MCF 10A (cell line): Measurements from ENCODE around the gene VWA5B1. TPM values are rescaled to one million over a fixed set of nuclear protein-coding genes. Genes with fewer than 3 reads are reported as not detected.

Experiments used
- BruUV-seq: library from RNA; stranded (reverse); fragments of 400-500 nt; replicated peaks from 2 replicates; lab custom pipeline; 2021; lab: Mats Ljungman, UMichigan
- CTCF ChIA-PET: fragments of 300-600 bp; sonication (Branson Sonifier 250); formaldehyde crosslinking; extraction: SDS; loops from one replicate; lab custom pipeline; 2021; ENCODE audit warnings: antibody characterized with exemption, inconsistent platforms; lab: Yijun Ruan, JAX
- POLR2A ChIA-PET: fragments of 300-600, 350-650 bp; sonication (Branson Sonifier 250); formaldehyde crosslinking; extraction: SDS; loops from one replicate; lab custom pipeline; 2020; ENCODE audit warnings: antibody characterized with exemption, inconsistent platforms; lab: Yijun Ruan, JAX
- DNase-seq: peaks from one replicate; pipeline ENCODE4 v3.0.0-alpha.2; 2018; ENCODE audit not compliant: unreplicated experiment
- H3K27ac Mint-ChIP-seq: one replicate; pipeline ENCODE4 v1.8.0; 2022; ENCODE audit warnings: mild to moderate bottlenecking, low read depth, mixed read lengths; ENCODE audit not compliant: unreplicated experiment
- H3K27me3 Mint-ChIP-seq: one replicate; pipeline ENCODE4 v1.8.0; 2022; ENCODE audit warnings: mixed read lengths; ENCODE audit not compliant: insufficient read depth, unreplicated experiment
- H3K36me3 Mint-ChIP-seq: one replicate; pipeline ENCODE4 v1.8.0; 2022; ENCODE audit warnings: mild to moderate bottlenecking, moderate library complexity, mixed read lengths; ENCODE audit not compliant: insufficient read depth, unreplicated experiment
- H3K4me1 Mint-ChIP-seq: one replicate; pipeline ENCODE4 v1.8.0; 2022; ENCODE audit warnings: mixed read lengths; ENCODE audit not compliant: insufficient read depth, unreplicated experiment
- H3K4me3 Mint-ChIP-seq: one replicate; pipeline ENCODE4 v1.8.0; 2022; ENCODE audit warnings: mild to moderate bottlenecking, moderate library complexity, mixed read lengths; ENCODE audit not compliant: unreplicated experiment
- H3K9me3 Mint-ChIP-seq: one replicate; pipeline ENCODE4 v1.8.0; 2022; ENCODE audit warnings: mixed read lengths; ENCODE audit not compliant: unreplicated experiment
- intact Hi-C: fragments of 100-400 bp; cut with micrococcal nuclease; formaldehyde crosslinking; loops from 2 replicates; pipeline ENCODE4 v1.14.1; 2022
- total RNA-seq: library from RNA; stranded (reverse); gene quantifications from 2 replicates; pipeline ENCODE4 v1.2.3, GENCODE V29; 2022
- TF ChIP-seq, protein P1 (sequence below): fragments of 200-600 bp; IDR thresholded peaks from one replicate; pipeline ENCODE4 v1.8.0; 2022; ENCODE audit warnings: antibody characterized with exemption, mild to moderate bottlenecking; ENCODE audit not compliant: unreplicated experiment

The VWA5B1 gene
- total RNA-seq, 1 experiment from 2014 or later = not detected

DNA sequence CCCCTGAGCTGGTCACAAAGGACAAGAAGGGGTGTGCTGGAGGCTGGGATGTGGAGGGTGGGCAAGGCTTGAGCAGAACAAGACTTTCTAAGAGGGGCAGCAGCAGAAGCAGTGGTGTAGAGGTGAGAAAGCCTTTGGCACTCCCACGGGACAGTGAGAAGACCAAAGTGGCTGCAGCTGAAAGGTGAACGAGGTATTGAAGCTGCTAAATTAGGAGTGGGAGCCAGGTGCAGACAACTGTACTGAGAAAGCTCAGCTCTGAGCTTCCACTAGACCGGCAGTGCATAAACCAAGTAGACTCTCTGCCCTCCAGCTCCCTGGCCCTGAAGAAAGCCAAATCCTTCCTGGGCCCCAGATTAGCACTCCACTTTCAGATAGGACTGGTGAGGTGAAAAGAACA is 93.0 kb downstream of the VWA5B1 start:
- ChIA-PET POLR2A (interaction anchor here (0.7 kb wide), 1 partner anchor 58 kb away, joined by 3 read pairs; no protein-coding TSS in a partner anchor), CTCF (interaction anchor here (0.7 to 1.0 kb wide), 2 partner anchors 409 to 1576 kb away, joined by 3 to 4 read pairs; no protein-coding TSS in a partner anchor)
- H3K4me1 Mint-ChIP-seq = peaks cover 9% of the 10 kb centered on the region
- no peak for DNase-seq
- TF ChIP-seq, protein P1, sequence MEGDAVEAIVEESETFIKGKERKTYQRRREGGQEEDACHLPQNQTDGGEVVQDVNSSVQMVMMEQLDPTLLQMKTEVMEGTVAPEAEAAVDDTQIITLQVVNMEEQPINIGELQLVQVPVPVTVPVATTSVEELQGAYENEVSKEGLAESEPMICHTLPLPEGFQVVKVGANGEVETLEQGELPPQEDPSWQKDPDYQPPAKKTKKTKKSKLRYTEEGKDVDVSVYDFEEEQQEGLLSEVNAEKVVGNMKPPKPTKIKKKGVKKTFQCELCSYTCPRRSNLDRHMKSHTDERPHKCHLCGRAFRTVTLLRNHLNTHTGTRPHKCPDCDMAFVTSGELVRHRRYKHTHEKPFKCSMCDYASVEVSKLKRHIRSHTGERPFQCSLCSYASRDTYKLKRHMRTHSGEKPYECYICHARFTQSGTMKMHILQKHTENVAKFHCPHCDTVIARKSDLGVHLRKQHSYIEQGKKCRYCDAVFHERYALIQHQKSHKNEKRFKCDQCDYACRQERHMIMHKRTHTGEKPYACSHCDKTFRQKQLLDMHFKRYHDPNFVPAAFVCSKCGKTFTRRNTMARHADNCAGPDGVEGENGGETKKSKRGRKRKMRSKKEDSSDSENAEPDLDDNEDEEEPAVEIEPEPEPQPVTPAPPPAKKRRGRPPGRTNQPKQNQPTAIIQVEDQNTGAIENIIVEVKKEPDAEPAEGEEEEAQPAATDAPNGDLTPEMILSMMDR = no peak
- peaks cover 46% of the 10 kb centered on the region for H3K27me3 Mint-ChIP-seq
- no peak overlapping the region for H3K27ac Mint-ChIP-seq
- H3K36me3 Mint-ChIP-seq = no peaks in the 10 kb centered on the region
- no TSS peak for BruUV-seq
- no peaks in the 10 kb centered on the region for H3K9me3 Mint-ChIP-seq
- no peak overlapping the region for H3K4me3 Mint-ChIP-seq
- intact Hi-C loops = no loop called here

DNA sequence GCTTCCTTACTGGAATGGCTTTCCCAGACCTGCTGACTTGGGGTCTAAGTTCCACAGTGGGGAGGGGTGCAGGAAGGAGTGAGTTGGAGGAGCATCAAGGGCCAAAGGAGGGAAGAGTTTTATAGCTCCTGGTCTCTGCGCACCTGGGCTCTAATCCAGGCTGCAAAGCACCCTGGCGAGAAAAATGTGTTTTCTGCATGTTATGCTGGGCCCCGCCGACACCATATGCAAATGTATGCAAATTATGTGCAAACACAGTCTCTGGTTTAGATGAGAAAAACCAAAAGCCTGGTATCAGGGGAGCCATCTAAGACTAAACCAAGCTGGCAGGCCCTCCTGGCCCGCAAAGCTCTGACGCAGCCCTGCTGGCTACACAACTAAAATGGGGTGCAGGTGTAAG is 95.0 kb downstream of the VWA5B1 start:
- H3K4me3 Mint-ChIP-seq = no peak overlapping the region

DNA sequence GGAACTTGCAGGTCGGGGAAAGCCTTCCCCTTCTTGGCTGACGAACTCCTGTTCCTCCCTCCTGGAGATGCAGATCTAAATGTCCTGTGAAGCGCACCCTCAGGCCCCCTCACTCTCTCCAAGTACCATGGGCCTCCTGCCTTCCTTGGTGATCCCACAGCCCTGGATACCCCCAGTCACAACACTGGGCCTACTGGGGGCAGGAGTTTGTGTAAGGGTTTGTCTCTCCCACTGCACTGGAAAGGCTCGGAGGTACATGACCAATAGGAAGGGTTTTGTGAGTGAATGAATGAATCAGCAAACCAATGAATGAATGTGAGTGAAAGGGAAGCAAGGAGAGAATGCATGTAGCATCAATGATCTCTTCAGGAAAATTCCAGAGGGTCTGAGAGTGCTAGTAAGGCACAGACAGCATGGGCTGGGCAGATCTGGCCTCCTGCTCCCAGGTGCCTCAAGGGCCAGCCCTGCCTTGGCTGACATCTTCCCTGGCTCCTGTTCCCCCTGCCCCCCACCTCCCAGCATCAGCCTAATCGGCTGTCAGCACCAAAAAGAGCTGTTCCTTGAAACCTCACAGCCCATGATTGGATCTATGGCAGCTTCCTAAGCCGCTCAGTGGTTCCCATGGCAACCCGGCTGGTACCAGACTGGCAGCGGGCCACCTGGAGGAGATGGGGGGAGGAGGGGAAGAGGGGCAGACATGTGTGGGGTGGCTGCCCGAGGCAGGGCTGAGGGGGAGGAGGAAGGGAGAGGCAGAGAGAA is 95.8 kb downstream of the VWA5B1 start:
- TF ChIP-seq, protein P1 = no peak
- no peak overlapping the region for H3K4me3 Mint-ChIP-seq
- no peak for DNase-seq
- H3K36me3 Mint-ChIP-seq = no peaks in the 10 kb centered on the region
- H3K27me3 Mint-ChIP-seq = peaks cover 49% of the 10 kb centered on the region
- ChIA-PET CTCF (no interaction called here), POLR2A (no interaction called here)
- H3K9me3 Mint-ChIP-seq = no peaks in the 10 kb centered on the region
- no TSS peak for BruUV-seq
- H3K27ac Mint-ChIP-seq = no peak overlapping the region
- no peaks in the 10 kb centered on the region for H3K4me1 Mint-ChIP-seq
- intact Hi-C loops = no loop called here

More for the DNA sequence above, 95.0 kb downstream of the VWA5B1 start:
- ChIA-PET POLR2A (no interaction called here), CTCF (no interaction called here)
- DNase-seq = no peak
- H3K27me3 Mint-ChIP-seq = peaks cover 49% of the 10 kb centered on the region
- no peak overlapping the region for H3K27ac Mint-ChIP-seq
- no TSS peak for BruUV-seq
- peaks cover 4% of the 10 kb centered on the region for H3K4me1 Mint-ChIP-seq
- intact Hi-C loops = no loop called here
- H3K9me3 Mint-ChIP-seq = no peaks in the 10 kb centered on the region
- TF ChIP-seq, protein P1 = no peak
- H3K36me3 Mint-ChIP-seq = no peaks in the 10 kb centered on the region

DNA sequence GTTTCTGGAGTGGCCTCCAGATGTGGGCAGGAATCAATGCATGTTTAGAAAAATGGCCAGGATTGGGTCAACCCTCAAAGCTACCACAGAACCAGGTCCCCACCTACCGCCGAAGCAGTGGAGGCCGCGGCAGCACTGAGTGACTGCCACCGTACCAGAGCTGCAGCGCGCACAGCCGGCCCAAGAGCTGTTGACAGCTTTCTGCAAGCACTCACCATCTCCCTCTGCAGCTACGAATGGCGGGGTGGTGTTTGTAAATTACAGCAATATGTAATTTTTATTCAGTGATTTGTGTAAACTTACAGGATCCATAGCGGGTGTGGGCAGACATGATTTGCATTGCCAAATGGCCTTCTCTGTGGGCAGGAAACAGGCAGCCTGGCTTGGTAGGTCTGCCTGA is 98.9 kb downstream of the VWA5B1 start:
- Mint-ChIP-seq H3K4me1 (no peaks in the 10 kb centered on the region), H3K36me3 (no peaks in the 10 kb centered on the region), H3K27ac (no peak overlapping the region), H3K27me3 (peaks cover 61% of the 10 kb centered on the region), H3K9me3 (peaks cover 13% of the 10 kb centered on the region), H3K4me3 (no peak overlapping the region)
- TF ChIP-seq, protein P1 = no peak
- intact Hi-C loops = no loop called here
- CTCF ChIA-PET = interaction anchor here (0.6 to 0.8 kb wide), 2 partner anchors 27 to 751 kb away, joined by 3 read pairs; no protein-coding TSS in a partner anchor
- no peak for DNase-seq
- POLR2A ChIA-PET = interaction anchor here (0.6 to 0.7 kb wide), 2 partner anchors 12 to 324 kb away, joined by 3 read pairs; no protein-coding TSS in a partner anchor
- no TSS peak for BruUV-seq
